ENCODE data around the gene SP2.

DNA sequence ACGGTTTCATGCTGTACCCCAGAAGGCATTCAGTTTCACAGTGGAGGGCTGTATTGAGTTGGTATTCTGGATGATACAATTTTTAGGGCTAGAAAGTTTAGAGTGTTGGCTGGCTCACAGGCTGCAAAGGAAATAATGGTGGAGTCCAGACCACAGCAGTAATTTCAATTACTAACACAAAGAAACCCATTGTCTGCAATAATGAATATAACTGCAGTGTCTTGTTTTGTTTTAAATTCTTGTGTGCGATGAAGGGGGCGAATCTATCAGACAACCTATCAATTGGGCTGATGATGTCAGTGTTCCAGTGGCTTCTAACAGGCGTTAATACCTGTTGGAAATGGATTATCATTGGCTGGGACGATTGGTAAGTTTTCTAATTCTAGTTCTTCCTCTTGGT lies 1.5 kb downstream of the SP2 start:
- TF ChIP-seq, protein P1, sequence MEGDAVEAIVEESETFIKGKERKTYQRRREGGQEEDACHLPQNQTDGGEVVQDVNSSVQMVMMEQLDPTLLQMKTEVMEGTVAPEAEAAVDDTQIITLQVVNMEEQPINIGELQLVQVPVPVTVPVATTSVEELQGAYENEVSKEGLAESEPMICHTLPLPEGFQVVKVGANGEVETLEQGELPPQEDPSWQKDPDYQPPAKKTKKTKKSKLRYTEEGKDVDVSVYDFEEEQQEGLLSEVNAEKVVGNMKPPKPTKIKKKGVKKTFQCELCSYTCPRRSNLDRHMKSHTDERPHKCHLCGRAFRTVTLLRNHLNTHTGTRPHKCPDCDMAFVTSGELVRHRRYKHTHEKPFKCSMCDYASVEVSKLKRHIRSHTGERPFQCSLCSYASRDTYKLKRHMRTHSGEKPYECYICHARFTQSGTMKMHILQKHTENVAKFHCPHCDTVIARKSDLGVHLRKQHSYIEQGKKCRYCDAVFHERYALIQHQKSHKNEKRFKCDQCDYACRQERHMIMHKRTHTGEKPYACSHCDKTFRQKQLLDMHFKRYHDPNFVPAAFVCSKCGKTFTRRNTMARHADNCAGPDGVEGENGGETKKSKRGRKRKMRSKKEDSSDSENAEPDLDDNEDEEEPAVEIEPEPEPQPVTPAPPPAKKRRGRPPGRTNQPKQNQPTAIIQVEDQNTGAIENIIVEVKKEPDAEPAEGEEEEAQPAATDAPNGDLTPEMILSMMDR (IDR thresholded peaks at IDR 0.05): no peak
- no peak for TF ChIP-seq POLR2A (IDR thresholded peaks at IDR 0.05)
